ENCODE data around the gene SMCP.

SMCP gene

GRCh38 chr1:152912900-152913299 is 34.8 kb downstream of the SMCP start:
- Histone ChIP-seq H3K36me3 (ENCODE audit: insufficient read depth, low read depth, low read length) (no peaks in the 10 kb centered on the region), H3K9ac (ENCODE audit: low read depth, low read length) (no peak overlapping the region), H3K4me3 (ENCODE audit: low read length) (no peak overlapping the region), H3K27me3 (ENCODE audit: insufficient read depth, low read length) (no peaks in the 10 kb centered on the region), H3K4me1 (ENCODE audit: insufficient read depth, low read length) (no peaks in the 10 kb centered on the region), H3K27ac (ENCODE audit: low read length) (no peak overlapping the region), H3K9me3 (ENCODE audit: insufficient read depth, low read depth, low read length) (peaks cover 10% of the 10 kb centered on the region)

GRCh38 chr1:152917794-152918193 is 39.7 kb downstream of the SMCP start:
- H3K36me3 ChIP-seq (ENCODE audit: insufficient read depth, low read depth, low read length) = no peaks in the 10 kb centered on the region
- no peak overlapping the region for H3K27ac ChIP-seq (ENCODE audit: low read length)
- peaks cover 3% of the 10 kb centered on the region; the same call in 1 of the 2 replicates for H3K9me3 ChIP-seq (ENCODE audit: insufficient read depth, low read depth, low read length)
- H3K4me1 ChIP-seq (ENCODE audit: insufficient read depth, low read length) = no peaks in the 10 kb centered on the region
- H3K27me3 ChIP-seq (ENCODE audit: insufficient read depth, low read length) = no peaks in the 10 kb centered on the region
- no peak overlapping the region for H3K9ac ChIP-seq (ENCODE audit: low read depth, low read length)
- no peak overlapping the region for H3K4me3 ChIP-seq (ENCODE audit: low read length)

DNA sequence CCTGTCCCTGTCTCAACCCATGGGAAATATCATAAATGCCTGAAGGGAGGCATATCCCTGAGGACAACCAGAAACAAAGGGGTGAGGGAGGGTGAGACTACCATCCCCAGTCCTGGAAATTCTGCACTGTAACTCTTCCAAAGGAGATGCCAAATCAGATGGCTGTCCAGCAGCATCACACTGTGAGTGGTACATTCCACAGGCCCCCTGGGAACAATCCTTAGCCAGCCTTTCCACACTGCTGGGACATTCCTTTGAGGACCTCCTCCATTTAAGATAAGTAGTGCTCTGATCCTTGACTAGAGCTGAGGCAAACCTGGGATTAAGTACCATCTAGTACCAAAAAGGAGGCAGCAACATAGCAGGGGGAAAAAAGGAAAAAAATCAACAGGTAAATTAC is 40.9 kb downstream of the SMCP start:
- no peak overlapping the region for H3K9ac ChIP-seq (ENCODE audit: low read depth, low read length)
- no peaks in the 10 kb centered on the region for H3K4me1 ChIP-seq (ENCODE audit: insufficient read depth, low read length)
- H3K9me3 ChIP-seq (ENCODE audit: insufficient read depth, low read depth, low read length) = peaks cover 3% of the 10 kb centered on the region; the same call in 1 of the 2 replicates
- H3K4me3 ChIP-seq (ENCODE audit: low read length) = no peak overlapping the region
- H3K27ac ChIP-seq (ENCODE audit: low read length) = no peak overlapping the region
- no peaks in the 10 kb centered on the region for H3K36me3 ChIP-seq (ENCODE audit: insufficient read depth, low read depth, low read length)
- no peaks in the 10 kb centered on the region for H3K27me3 ChIP-seq (ENCODE audit: insufficient read depth, low read length)

DNA sequence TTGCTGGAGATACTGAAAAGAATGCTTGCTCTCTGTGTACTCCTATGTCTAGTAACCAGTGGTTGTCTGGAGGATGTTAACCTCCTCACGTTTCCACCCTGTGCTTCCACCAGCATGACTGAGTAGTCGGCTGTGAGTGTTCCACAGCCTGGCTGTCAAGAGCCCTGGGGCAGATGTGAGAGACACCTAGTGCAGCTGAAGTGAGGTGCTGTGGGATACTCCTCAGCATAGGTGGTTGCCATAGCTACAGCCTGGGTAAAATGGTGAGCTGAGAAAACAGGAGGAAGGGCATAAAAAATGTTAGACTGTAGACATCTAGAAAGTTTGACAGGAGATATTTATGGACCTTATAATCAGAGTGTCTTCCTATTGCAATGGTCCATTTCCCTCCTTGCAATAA is 46.1 kb downstream of the SMCP start:
- H3K27me3 ChIP-seq (ENCODE audit: insufficient read depth, low read length) = no peaks in the 10 kb centered on the region

DNA sequence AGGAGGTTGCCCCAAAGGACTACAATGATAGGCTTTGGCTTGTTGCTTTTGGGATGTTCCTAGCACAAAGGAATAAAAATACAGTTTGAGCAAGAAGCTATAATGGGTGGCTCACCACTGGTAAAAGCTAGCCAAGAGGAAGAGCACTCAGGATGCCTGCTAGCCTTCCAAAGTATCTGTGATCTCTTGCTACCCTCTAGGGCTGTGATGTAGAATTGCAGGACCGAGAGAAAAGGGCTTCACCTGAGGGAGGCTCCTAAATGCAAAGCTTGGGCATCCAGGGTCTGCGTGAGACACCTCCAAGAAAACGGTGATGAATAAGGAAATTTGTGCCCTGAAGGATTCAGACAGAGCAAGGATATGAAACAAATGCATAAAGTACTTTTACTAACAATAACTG is 48.0 kb downstream of the SMCP start:
- H3K4me3 ChIP-seq (ENCODE audit: low read length) = no peak overlapping the region
- H3K9ac ChIP-seq (ENCODE audit: low read depth, low read length) = no peak overlapping the region
- H3K27me3 ChIP-seq (ENCODE audit: insufficient read depth, low read length) = no peaks in the 10 kb centered on the region
- no peaks in the 10 kb centered on the region for H3K36me3 ChIP-seq (ENCODE audit: insufficient read depth, low read depth, low read length)
- H3K4me1 ChIP-seq (ENCODE audit: insufficient read depth, low read length) = no peaks in the 10 kb centered on the region
- H3K27ac ChIP-seq (ENCODE audit: low read length) = no peak overlapping the region
- peaks cover 19% of the 10 kb centered on the region for H3K9me3 ChIP-seq (ENCODE audit: insufficient read depth, low read depth, low read length)

More for the DNA sequence above, 46.1 kb downstream of the SMCP start:
- Histone ChIP-seq H3K9me3 (ENCODE audit: insufficient read depth, low read depth, low read length) (peaks cover 19% of the 10 kb centered on the region), H3K4me3 (ENCODE audit: low read length) (no peak overlapping the region), H3K4me1 (ENCODE audit: insufficient read depth, low read length) (no peaks in the 10 kb centered on the region), H3K27ac (ENCODE audit: low read length) (no peak overlapping the region), H3K9ac (ENCODE audit: low read depth, low read length) (no peak overlapping the region), H3K36me3 (ENCODE audit: insufficient read depth, low read depth, low read length) (no peaks in the 10 kb centered on the region)

GRCh38 chr1:152928671-152929070 is 50.5 kb downstream of the SMCP start:
- no peaks in the 10 kb centered on the region for H3K27me3 ChIP-seq (ENCODE audit: insufficient read depth, low read length)

GRCh38 chr1:152932170-152932811 is 54.2 kb downstream of the SMCP start:
- H3K9me3 ChIP-seq (ENCODE audit: insufficient read depth, low read depth, low read length) = peaks cover 5% of the 10 kb centered on the region
- H3K27me3 ChIP-seq (ENCODE audit: insufficient read depth, low read length) = no peaks in the 10 kb centered on the region
- H3K4me3 ChIP-seq (ENCODE audit: low read length) = no peak overlapping the region
- no peaks in the 10 kb centered on the region for H3K4me1 ChIP-seq (ENCODE audit: insufficient read depth, low read length)
- no peak overlapping the region for H3K27ac ChIP-seq (ENCODE audit: low read length)
- no peak overlapping the region for H3K9ac ChIP-seq (ENCODE audit: low read depth, low read length)
- H3K36me3 ChIP-seq (ENCODE audit: insufficient read depth, low read depth, low read length) = no peaks in the 10 kb centered on the region

More at GRCh38 chr1:152928671-152929070, 50.5 kb downstream of the SMCP start:
- Histone ChIP-seq H3K9ac (ENCODE audit: low read depth, low read length) (no peak overlapping the region), H3K27ac (ENCODE audit: low read length) (no peak overlapping the region), H3K36me3 (ENCODE audit: insufficient read depth, low read depth, low read length) (no peaks in the 10 kb centered on the region), H3K4me3 (ENCODE audit: low read length) (no peak overlapping the region), H3K4me1 (ENCODE audit: insufficient read depth, low read length) (no peaks in the 10 kb centered on the region), H3K9me3 (ENCODE audit: insufficient read depth, low read depth, low read length) (peaks cover 16% of the 10 kb centered on the region)

DNA sequence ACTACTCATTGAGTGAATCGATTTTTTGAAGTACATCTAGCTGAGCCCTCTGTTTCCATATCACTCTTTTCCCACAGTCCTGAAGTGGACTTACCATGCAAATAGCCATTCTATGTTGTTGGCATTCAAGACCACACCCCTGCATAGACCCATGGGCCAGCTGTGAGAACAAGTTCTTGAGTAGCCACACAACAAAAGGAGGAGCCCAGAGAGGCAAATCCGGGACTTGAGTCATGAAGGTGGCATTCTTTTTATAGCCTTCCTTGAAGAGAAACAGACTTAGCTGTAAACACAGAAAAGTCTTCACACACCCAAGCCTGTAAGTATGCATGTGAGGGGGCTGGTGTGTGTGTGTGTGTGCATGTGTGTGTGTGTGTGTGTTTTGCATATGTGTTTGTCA is 55.1 kb downstream of the SMCP start:
- H3K4me3 ChIP-seq (ENCODE audit: low read length) = no peak overlapping the region
- H3K27ac ChIP-seq (ENCODE audit: low read length) = no peak overlapping the region

More for the DNA sequence above, 55.1 kb downstream of the SMCP start:
- Histone ChIP-seq H3K27me3 (ENCODE audit: insufficient read depth, low read length) (no peaks in the 10 kb centered on the region), H3K9me3 (ENCODE audit: insufficient read depth, low read depth, low read length) (peaks cover 4% of the 10 kb centered on the region; the same call in 1 of the 2 replicates), H3K4me1 (ENCODE audit: insufficient read depth, low read length) (no peaks in the 10 kb centered on the region), H3K9ac (ENCODE audit: low read depth, low read length) (no peak overlapping the region), H3K36me3 (ENCODE audit: insufficient read depth, low read depth, low read length) (no peaks in the 10 kb centered on the region)

All from iPS-20b (cell line).